Uterus (tissue), 2 donors: Measurements from ENCODE around the gene L1TD1.

Experiments
- POLR2A ChIP-seq, 2 donors: fragments of 450-650 bp; IDR thresholded peaks; one replicate each; pipeline ENCODE4 v1.6.1; 2016; ENCODE audit warnings: antibody characterized with exemption in 2 of 2, mild to moderate bottlenecking in 1 of 2, moderate library complexity in 1 of 2
- TF ChIP-seq, protein P1 (sequence below), 4 experiments: fragments of 200-600 bp in 2 of 4; fragments of 450-650 bp in 2 of 4; sonication (generic) in 2 of 4; IDR thresholded peaks; one replicate each; pipeline ENCODE4 v1.5.1; 2016 to 2019; ENCODE audit warnings: antibody characterized with exemption in 4 of 4, mild to moderate bottlenecking in 2 of 4, moderate library complexity in 1 of 4

DNA sequence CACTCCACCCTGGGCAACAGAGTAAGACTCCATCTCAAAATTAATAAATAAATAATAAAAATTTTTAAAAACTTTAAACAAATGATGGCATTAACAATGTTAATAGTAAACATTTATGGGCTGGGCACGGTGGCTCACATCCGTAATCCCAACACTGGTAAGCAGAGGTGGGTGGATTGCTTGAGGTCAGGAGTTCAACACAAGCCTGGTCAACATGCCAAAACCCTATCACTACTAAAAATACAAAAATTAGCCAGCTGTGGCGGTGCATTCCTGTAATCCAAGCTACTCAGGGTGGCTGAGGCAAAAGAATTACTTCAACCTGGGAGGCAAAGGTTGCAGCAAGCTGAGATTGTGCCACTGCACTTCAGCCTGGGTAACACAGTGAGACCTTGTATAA lies 9.0 kb upstream of the L1TD1 start:
- TF ChIP-seq, protein P1, sequence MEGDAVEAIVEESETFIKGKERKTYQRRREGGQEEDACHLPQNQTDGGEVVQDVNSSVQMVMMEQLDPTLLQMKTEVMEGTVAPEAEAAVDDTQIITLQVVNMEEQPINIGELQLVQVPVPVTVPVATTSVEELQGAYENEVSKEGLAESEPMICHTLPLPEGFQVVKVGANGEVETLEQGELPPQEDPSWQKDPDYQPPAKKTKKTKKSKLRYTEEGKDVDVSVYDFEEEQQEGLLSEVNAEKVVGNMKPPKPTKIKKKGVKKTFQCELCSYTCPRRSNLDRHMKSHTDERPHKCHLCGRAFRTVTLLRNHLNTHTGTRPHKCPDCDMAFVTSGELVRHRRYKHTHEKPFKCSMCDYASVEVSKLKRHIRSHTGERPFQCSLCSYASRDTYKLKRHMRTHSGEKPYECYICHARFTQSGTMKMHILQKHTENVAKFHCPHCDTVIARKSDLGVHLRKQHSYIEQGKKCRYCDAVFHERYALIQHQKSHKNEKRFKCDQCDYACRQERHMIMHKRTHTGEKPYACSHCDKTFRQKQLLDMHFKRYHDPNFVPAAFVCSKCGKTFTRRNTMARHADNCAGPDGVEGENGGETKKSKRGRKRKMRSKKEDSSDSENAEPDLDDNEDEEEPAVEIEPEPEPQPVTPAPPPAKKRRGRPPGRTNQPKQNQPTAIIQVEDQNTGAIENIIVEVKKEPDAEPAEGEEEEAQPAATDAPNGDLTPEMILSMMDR (IDR thresholded peaks at IDR 0.05), result no peak
- TF ChIP-seq POLR2A (IDR thresholded peaks at IDR 0.05), result no peak
